Nephron progenitor cell (in vitro differentiated cells): ENCODE results near the gene TMEM184A.

ENCODE experiments used
- DNase-seq: peaks from one replicate; pipeline ENCODE4 v3.0.0; 2021
- H3K27ac Mint-ChIP-seq: 2 replicates; pipeline ENCODE4 v1.8.0; 2021; ENCODE audit warnings: mild to moderate bottlenecking, moderate library complexity, mixed read lengths
- H3K27me3 Mint-ChIP-seq: 2 replicates; pipeline ENCODE4 v1.8.0; 2021; ENCODE audit warnings: mild to moderate bottlenecking, low read depth, mixed read lengths; ENCODE audit not compliant: poor library complexity
- H3K36me3 Mint-ChIP-seq: 2 replicates; pipeline ENCODE4 v1.8.0; 2021; ENCODE audit warnings: low read depth, mixed read lengths
- H3K4me1 Mint-ChIP-seq: 2 replicates; pipeline ENCODE4 v1.8.0; 2021; ENCODE audit warnings: mixed read lengths
- H3K4me3 Mint-ChIP-seq: 2 replicates; pipeline ENCODE4 v1.8.0; 2021; ENCODE audit warnings: mild to moderate bottlenecking, moderate library complexity, mixed read lengths
- H3K9me3 Mint-ChIP-seq: 2 replicates; pipeline ENCODE4 v1.8.0; 2021; ENCODE audit warnings: mild to moderate bottlenecking, moderate library complexity, mixed read lengths
- TF ChIP-seq, protein P1 (sequence below): fragments of 200-600 bp; sonication (generic); IDR thresholded peaks from 2 replicates; pipeline ENCODE4 v1.5.0; 2021; ENCODE audit warnings: antibody characterized with exemption

Gene TMEM184A

DNA sequence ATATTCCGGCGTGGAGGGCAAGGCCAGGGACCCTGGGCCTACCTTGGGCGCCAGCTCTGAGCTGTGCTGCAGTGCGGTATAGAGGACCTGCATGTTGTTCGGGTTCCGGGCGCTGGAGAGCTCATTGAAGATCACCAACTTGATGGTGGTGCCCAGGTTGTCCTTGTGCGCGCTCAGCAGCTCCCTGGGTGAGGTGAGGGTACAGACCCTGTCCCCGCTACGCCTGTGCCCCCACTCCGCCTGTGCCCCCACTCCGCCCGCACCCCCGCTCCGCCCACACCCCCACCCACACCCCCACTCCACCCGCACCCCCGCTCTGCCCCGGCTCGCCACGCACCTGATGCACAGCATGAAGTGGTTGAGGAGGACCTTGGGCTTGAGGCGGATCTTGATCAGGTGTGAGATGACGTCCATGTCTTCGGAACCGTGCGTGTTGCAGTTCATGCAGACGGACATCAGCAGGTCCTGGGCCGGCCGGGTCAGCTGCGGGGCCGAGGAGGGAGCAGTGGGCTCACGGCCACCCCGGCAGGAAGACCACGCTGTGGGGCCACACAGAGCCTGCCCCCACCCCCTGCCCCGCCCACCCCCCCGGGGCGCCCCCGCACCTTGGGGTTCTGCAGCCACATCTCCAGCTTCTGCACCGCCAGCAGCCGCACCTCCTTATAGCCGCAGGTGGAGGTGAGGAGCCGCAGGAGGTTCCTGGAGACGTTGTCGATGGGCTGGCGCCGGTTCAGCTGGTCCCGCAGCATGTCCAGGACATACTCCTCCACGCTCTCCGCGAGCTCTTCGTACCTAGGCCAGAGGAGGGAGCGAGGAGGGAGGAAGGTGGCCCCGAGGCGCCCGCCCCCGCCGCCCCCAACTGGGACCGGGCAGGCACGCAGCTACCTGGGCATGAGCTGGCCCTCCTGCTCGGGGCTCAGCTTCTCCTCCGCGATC lies 57.4 kb downstream of the TMEM184A start:
- H3K4me3 Mint-ChIP-seq, result no peak overlapping the region
- H3K36me3 Mint-ChIP-seq, result peaks cover 27% of the 10 kb centered on the region
- no peak for DNase-seq
- TF ChIP-seq, protein P1, sequence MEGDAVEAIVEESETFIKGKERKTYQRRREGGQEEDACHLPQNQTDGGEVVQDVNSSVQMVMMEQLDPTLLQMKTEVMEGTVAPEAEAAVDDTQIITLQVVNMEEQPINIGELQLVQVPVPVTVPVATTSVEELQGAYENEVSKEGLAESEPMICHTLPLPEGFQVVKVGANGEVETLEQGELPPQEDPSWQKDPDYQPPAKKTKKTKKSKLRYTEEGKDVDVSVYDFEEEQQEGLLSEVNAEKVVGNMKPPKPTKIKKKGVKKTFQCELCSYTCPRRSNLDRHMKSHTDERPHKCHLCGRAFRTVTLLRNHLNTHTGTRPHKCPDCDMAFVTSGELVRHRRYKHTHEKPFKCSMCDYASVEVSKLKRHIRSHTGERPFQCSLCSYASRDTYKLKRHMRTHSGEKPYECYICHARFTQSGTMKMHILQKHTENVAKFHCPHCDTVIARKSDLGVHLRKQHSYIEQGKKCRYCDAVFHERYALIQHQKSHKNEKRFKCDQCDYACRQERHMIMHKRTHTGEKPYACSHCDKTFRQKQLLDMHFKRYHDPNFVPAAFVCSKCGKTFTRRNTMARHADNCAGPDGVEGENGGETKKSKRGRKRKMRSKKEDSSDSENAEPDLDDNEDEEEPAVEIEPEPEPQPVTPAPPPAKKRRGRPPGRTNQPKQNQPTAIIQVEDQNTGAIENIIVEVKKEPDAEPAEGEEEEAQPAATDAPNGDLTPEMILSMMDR, result no peak
- no peak overlapping the region for H3K27ac Mint-ChIP-seq
- no peaks in the 10 kb centered on the region for H3K9me3 Mint-ChIP-seq
- peaks cover 16% of the 10 kb centered on the region for H3K4me1 Mint-ChIP-seq
- no peaks in the 10 kb centered on the region for H3K27me3 Mint-ChIP-seq

GRCh38 chr7:1497293-1497927 lies 58.6 kb downstream of the TMEM184A start:
- no peaks in the 10 kb centered on the region for H3K27me3 Mint-ChIP-seq
- peaks cover 6% of the 10 kb centered on the region for H3K4me1 Mint-ChIP-seq
- no peaks in the 10 kb centered on the region for H3K9me3 Mint-ChIP-seq
- DNase-seq, result no peak
- H3K4me3 Mint-ChIP-seq, result no peak overlapping the region
- H3K27ac Mint-ChIP-seq, result no peak overlapping the region
- TF ChIP-seq, protein P1, result no peak
- peaks cover 26% of the 10 kb centered on the region for H3K36me3 Mint-ChIP-seq

- no peak for DNase-seq
- Mint-ChIP-seq H3K36me3 (peaks cover 26% of the 10 kb centered on the region), H3K9me3 (no peaks in the 10 kb centered on the region), H3K27me3 (no peaks in the 10 kb centered on the region), H3K4me3 (no peak overlapping the region), H3K4me1 (no peaks in the 10 kb centered on the region), H3K27ac (no peak overlapping the region)
- TF ChIP-seq, protein P1, result no peak
Measured at GRCh38 chr7:1496531-1497292, 59.3 kb downstream of the TMEM184A start.

GRCh38 chr7:1495564-1496242 lies 60.3 kb downstream of the TMEM184A start:
- no peaks in the 10 kb centered on the region for H3K27me3 Mint-ChIP-seq
- no peaks in the 10 kb centered on the region for H3K4me1 Mint-ChIP-seq
- TF ChIP-seq, protein P1, result no peak
- no peak overlapping the region for H3K4me3 Mint-ChIP-seq
- H3K27ac Mint-ChIP-seq, result no peak overlapping the region
- H3K36me3 Mint-ChIP-seq, result peaks cover 31% of the 10 kb centered on the region
- no peak for DNase-seq
- H3K9me3 Mint-ChIP-seq, result no peaks in the 10 kb centered on the region

GRCh38 chr7:1494866-1495563 lies 61.0 kb downstream of the TMEM184A start:
- Mint-ChIP-seq H3K27ac (no peak overlapping the region), H3K27me3 (no peaks in the 10 kb centered on the region), H3K36me3 (peaks cover 31% of the 10 kb centered on the region), H3K9me3 (no peaks in the 10 kb centered on the region), H3K4me3 (no peak overlapping the region), H3K4me1 (no peaks in the 10 kb centered on the region)
- TF ChIP-seq, protein P1, result no peak
- DNase-seq, result no peak
